AG09309 (cell line): ENCODE measurements around the gene SMARCC1.

Experiments used
- DNase-seq: peaks from one replicate; pipeline ENCODE4 v3.0.0-alpha.2; 2010; ENCODE audit warnings: low read depth
- H3K4me3 ChIP-seq: 2 replicates; pipeline ENCODE4 v1.5.1; 2011; ENCODE audit warnings: mild to moderate bottlenecking, low read depth, low read length, moderate library complexity; ENCODE audit not compliant: control insufficient read depth
- CTCF ChIP-seq: IDR thresholded peaks from 2 replicates; pipeline ENCODE4 v1.5.1; 2011; ENCODE audit warnings: mild to moderate bottlenecking, low read depth, low read length, inconsistent platforms; ENCODE audit not compliant: insufficient read depth, control insufficient read depth; ENCODE audit errors: missing control alignments

SMARCC1 gene

GRCh38 chr3:47663630-47664240 lies 118.0 kb downstream of the SMARCC1 start:
- no peak for TF ChIP-seq CTCF
- H3K4me3 ChIP-seq = no peak overlapping the region
- no peak for DNase-seq

- no peak overlapping the region for H3K4me3 ChIP-seq
- no peak for DNase-seq
- no peak for TF ChIP-seq CTCF
Measured at GRCh38 chr3:47661121-47661752, 120.5 kb downstream of the SMARCC1 start.

GRCh38 chr3:47658444-47658843 lies 123.2 kb downstream of the SMARCC1 start:
- no peak overlapping the region for H3K4me3 ChIP-seq
- DNase-seq = no peak
- no peak for TF ChIP-seq CTCF

- no peak overlapping the region for H3K4me3 ChIP-seq
- no peak for DNase-seq
- TF ChIP-seq CTCF = no peak
Measured at GRCh38 chr3:47652142-47652541, 129.6 kb downstream of the SMARCC1 start.

- no peak for DNase-seq
- no peak overlapping the region for H3K4me3 ChIP-seq
- TF ChIP-seq CTCF = no peak
Measured at GRCh38 chr3:47650294-47650693, 131.4 kb downstream of the SMARCC1 start.

GRCh38 chr3:47647550-47647949 lies 134.1 kb downstream of the SMARCC1 start:
- no peak for DNase-seq
- TF ChIP-seq CTCF = no peak
- no peak overlapping the region for H3K4me3 ChIP-seq

GRCh38 chr3:47646362-47646761 lies 135.3 kb downstream of the SMARCC1 start:
- peak; percentile 61 for DNase-seq
- no peak for TF ChIP-seq CTCF
- no peak overlapping the region for H3K4me3 ChIP-seq
